Skin epidermis (tissue), 12 donors: ENCODE data around the gene FSTL4.

ENCODE experiments used
- H3K27ac ChIP-seq, 21 experiments: fragments of 200-600 bp; sonication (generic) in 11 of 21; one replicate each; pipeline ENCODE4 v1.5.0; 2020; ENCODE audit warnings: mild to moderate bottlenecking in 3 of 21, inconsistent platforms in 2 of 21, moderate library complexity in 2 of 21
- H3K4me3 ChIP-seq, 7 experiments: fragments of 200-600 bp; sonication (generic) in 2 of 7; one replicate each; pipeline ENCODE4 v1.5.0; 2020; ENCODE audit warnings: inconsistent platforms in 2 of 7, mild to moderate bottlenecking in 2 of 7, moderate library complexity in 1 of 7

Gene FSTL4

DNA sequence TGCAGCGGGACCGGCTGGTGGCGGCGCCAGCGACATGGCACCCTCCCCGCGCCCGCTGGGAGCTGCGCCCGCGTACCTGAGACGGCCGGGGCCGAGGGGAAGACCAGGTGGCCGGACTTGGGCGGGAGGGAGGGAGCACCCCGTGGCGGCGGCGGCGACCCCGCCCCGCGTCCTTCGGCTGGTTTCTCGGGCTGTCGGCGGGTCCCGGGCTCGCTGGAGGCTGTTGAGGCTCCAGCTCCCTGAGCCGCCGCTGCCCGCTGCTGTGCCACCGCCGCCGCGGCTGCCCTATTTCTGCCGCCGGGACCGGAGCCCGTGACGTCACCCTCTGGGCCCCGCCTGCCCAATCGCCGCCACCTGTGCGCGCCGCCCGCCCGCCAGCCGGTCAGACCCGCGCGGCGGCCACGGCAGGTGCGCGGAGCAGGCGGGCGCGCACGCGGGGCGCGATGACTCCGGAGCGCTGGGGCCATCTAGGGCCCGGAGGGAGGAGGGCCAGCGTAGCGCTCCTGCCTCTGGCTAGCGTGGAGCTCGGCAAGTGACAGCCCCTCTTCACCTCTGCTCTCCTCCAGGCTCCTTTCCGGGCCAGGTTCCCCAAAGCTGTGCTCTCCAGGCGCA is at the start of gene FSTL4:
Gene FSTL4, minus strand, starts transcription at position 293 of the 612 bp plus-strand sequence.
- no peak within 1 kb of the TSS for H3K27ac ChIP-seq
- peak within 1 kb of the TSS; percentile 15 to 45 (median 33) for H3K4me3 ChIP-seq

GRCh38 chr5:133661389-133661788 is 49.0 kb upstream of the FSTL4 start:
- no peak overlapping the region for H3K27ac ChIP-seq
- H3K4me3 ChIP-seq: no peak overlapping the region

GRCh38 chr5:133658327-133658726 is 46.0 kb upstream of the FSTL4 start:
- no peak overlapping the region for H3K27ac ChIP-seq
- no peak overlapping the region for H3K4me3 ChIP-seq

GRCh38 chr5:133657036-133657435 is 44.7 kb upstream of the FSTL4 start:
- H3K27ac ChIP-seq: no peak overlapping the region

GRCh38 chr5:133655966-133656365 is 43.6 kb upstream of the FSTL4 start:
- Histone ChIP-seq H3K27ac (no peak overlapping the region), H3K4me3 (no peak overlapping the region)

More at GRCh38 chr5:133657036-133657435, 44.7 kb upstream of the FSTL4 start:
- H3K4me3 ChIP-seq: no peak overlapping the region

GRCh38 chr5:133653760-133654049 is 41.4 kb upstream of the FSTL4 start:
- no peak overlapping the region for H3K27ac ChIP-seq
- H3K4me3 ChIP-seq: no peak overlapping the region

- no peak overlapping the region for H3K4me3 ChIP-seq
- H3K27ac ChIP-seq: no peak overlapping the region
Measured at GRCh38 chr5:133652951-133653759, 40.8 kb upstream of the FSTL4 start.

DNA sequence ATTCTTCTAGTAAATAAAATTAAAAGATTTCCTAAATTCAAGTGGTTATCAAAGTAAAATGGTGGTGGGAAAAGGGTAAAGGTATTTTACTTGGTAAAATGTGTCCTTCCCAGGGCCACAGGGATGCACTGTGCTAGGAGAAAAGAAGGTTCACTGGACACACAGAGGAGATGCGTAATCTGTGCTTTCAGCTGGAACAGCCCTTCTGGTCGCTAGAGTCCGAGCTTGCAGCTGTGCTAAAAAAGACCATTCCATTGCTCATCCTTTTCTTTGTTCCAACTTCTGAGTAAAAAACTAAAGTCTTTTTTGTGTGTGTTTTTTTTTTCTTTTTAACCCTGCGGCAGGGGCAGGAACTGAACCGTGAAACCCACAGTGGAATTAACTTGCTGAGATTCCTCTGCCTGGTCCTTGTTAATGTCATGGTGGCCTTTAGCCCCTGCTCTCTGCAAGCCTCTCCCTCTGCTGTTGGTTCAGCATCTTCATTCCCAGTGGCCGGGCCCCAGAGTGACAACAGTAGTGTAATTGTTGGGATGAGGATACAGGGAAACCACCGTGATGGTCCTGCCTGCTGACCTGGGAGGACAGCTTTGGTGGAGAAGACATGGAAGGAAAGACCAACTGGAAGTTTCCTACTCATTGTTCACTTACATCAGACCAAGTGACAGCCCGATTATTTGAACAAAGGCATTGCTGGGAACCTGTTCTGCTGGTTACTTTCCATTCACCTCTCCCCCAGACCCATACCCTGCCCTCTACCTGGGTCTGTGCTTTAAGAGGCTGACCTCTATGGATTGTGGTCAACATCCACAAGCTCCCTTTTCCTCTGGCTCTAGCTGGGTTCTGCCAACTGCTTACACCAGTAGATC is 31.9 kb upstream of the FSTL4 start:
- H3K4me3 ChIP-seq: no peak overlapping the region
- H3K27ac ChIP-seq: no peak overlapping the region

DNA sequence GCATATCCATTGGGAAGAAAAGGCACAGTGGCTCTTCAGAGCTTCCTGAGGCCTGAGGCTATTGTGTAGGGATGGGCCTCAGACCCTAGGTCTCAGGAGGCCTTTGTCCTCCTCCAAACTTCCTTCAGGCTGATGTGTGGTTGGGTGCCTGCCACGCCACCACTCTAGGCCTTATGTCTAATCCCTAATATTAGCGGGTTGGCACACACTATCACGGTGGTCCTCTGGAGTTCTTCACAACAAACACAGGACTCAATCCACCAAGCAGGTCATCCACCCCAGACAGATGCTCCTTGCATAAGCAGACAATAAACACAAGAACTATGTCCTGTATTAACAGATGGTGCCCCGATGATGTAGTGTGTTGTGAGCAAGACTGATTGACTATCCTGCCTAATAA is 31.0 kb upstream of the FSTL4 start:
- Histone ChIP-seq H3K27ac (no peak overlapping the region), H3K4me3 (no peak overlapping the region)

DNA sequence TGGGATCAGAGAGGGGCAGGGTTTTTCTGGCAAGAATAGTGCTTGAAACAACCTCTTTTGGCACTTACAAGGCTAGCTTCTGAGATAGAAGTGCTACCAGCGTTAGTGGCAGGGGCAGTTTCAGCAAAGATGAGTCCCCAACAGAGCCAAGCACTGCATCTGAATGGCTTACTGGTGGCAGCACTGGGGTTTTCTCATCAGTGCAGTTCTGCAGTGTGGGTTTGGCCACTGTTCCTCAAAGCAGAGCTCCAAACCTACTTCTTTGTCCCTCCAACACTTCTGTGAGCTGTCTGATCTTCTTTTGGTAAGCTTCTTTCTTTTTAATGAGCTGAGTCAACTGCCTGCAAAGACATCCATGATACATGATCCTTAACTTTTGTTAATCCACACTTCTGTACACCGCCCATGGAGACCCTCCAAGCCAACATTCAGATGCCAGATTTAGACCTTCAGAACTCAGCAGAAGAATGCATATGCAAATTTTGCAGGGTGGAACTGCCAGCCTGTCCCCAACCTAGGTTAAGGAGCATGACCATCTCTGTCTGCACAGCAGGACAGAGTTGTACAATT is 29.9 kb upstream of the FSTL4 start:
- no peak overlapping the region for H3K27ac ChIP-seq
- no peak overlapping the region for H3K4me3 ChIP-seq

- Histone ChIP-seq H3K4me3 (no peak overlapping the region), H3K27ac (no peak overlapping the region)
Measured at GRCh38 chr5:133641683-133642082, 29.3 kb upstream of the FSTL4 start.

DNA sequence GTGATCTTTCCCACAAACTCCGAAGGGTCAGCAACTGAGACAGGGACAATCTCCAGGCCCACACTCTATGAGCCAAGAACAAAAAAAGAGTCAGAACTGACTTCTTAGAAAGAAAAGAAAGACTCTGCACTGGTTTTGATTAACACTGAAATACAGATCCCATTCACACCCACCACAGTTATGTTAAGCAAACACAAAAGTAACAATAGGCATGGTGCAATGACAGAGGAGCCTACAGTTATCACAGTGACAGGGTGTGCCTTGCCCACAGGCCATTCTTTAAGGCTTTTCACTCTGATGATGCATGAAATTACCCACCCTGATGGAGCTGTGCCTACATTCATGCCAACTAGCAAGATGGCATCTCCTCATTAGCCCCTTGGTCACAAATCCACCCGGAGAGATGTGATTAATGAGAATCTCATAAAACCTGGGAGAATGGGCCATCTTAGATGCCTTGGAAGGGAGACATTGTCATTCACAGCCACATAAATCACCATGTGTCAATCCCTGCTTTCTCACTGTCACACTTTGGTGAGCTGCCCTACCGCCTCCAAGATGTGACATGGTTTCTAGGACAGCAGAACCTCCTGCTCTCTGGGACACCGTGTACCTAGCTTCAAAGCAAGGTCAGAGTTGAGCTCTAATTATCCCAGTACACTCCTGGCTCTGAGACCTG is 27.6 kb upstream of the FSTL4 start:
- Histone ChIP-seq H3K27ac (no peak overlapping the region), H3K4me3 (no peak overlapping the region)

GRCh38 chr5:133638436-133638835 is 26.1 kb upstream of the FSTL4 start:
- H3K4me3 ChIP-seq: no peak overlapping the region
- H3K27ac ChIP-seq: no peak overlapping the region

DNA sequence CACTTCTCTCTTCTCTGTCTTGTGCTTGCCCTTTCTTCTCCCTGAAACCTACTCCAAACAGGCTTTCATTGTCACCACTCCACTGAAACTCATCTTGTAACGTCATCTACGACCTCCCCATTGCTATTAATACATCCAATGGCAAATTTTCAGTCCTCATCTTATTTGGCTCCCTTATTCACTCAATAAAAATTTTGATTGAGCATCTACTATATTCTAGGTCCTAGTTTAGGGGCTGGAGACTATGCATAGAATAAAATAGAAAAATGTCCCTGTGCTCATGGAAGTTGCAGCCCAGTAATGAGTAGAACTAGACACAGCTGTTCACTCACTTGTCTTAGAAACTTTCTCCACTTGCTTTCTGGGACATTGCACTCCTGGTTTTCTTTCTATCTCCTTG is 24.9 kb upstream of the FSTL4 start:
- Histone ChIP-seq H3K27ac (no peak overlapping the region), H3K4me3 (no peak overlapping the region)

GRCh38 chr5:133635051-133635450 is 22.7 kb upstream of the FSTL4 start:
- H3K4me3 ChIP-seq: no peak overlapping the region
- no peak overlapping the region for H3K27ac ChIP-seq

DNA sequence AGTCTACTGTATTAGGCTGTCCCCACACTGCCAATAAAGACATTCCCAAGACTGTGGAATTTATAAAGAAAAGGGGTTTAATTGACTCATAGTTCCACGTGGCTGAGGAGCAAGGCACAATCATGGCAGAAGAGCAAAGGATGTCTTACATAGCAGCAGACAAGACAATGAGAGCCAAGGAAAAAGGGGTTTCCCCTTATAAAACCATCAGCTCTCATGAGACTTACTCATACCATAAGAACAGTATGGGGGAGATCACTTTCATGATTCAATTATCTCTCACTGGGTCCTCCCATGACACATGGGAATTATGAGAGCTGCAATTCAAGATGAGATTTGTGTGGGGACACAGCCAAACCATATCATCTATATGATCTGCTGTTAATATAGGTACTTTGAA is 14.8 kb upstream of the FSTL4 start:
- Histone ChIP-seq H3K4me3 (no peak overlapping the region), H3K27ac (no peak overlapping the region)

DNA sequence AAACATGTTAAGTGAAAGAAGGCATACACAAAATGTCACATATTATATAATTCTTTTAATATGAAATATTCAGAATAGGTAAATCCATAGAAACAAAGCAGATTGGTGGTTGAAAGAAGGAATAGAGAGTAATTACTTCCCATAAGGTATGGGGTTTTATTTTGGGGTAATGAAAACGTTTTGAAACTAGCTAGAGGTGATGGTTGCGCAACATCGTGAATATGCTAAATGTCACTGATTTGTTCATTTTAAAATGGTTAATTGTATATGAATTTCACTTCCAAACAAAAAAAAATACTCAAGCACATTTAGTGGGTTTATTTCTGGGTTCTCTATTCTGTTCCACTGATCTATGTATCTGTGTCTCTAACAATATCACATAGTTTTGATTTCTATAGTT is 12.0 kb upstream of the FSTL4 start:
- Histone ChIP-seq H3K27ac (no peak overlapping the region), H3K4me3 (no peak overlapping the region)

DNA sequence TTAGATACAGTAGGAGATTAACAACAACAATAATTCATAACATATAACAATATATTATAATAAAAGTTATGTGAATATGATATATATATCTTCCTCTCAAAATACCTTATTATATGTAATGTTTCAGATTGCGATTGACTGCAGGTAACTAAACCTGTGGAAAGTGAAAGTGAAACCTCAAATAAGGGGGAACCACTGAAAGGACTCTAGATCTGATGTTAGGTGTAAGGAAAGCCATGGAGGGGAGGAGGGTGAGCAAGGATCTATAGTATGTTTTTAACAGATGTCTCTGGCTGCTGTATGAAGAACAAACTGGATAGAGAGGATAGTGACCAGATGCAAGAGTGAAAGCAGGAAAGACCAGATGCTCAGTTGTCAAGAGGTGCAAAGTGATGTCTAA is 5.8 kb upstream of the FSTL4 start:
- no peak overlapping the region for H3K27ac ChIP-seq
- no peak overlapping the region for H3K4me3 ChIP-seq

- no peak overlapping the region for H3K4me3 ChIP-seq
- no peak overlapping the region for H3K27ac ChIP-seq
Measured at GRCh38 chr5:133613743-133614142, 1.4 kb upstream of the FSTL4 start.

GRCh38 chr5:133613184-133613583 is 843 bp upstream of the FSTL4 start:
- no peak overlapping the region for H3K27ac ChIP-seq
- no peak overlapping the region for H3K4me3 ChIP-seq
